ENCODE results near the gene GPATCH2.

Gene GPATCH2

DNA sequence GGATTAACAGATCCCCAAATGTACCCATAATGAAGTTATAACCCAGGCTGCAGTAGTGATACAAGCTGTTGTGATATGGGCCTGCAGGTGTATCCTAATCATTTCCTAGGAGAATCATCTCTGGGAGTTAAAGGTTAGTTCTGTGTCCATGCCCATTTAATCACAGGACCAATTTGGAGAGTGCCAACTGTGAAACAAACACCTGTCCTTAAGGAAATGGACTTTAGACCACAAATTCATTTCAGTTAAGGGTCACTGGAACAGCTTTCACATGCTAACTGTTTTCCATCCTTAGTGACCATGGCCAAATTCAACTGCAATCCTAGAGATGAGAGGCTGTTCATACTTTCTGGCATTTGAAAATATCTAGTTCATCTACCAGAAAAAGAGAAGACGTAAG is 160.9 kb downstream of the GPATCH2 start:
- Mint-ChIP-seq H3K9me3 (peaks cover 6% of the 10 kb centered on the region), H3K27me3 (ENCODE audit: low read depth) (no peaks in the 10 kb centered on the region), H3K4me3 (no peak overlapping the region), H3K4me1 (ENCODE audit: low read depth) (no peaks in the 10 kb centered on the region), H3K36me3 (ENCODE audit: low read depth) (peaks cover 1% of the 10 kb centered on the region), H3K27ac (no peak overlapping the region)

- H3K4me3 Mint-ChIP-seq: no peak overlapping the region
- H3K9me3 Mint-ChIP-seq: peaks cover 16% of the 10 kb centered on the region
- H3K27me3 Mint-ChIP-seq (ENCODE audit: low read depth): no peaks in the 10 kb centered on the region
- peaks cover 5% of the 10 kb centered on the region for H3K36me3 Mint-ChIP-seq (ENCODE audit: low read depth)
- H3K27ac Mint-ChIP-seq: no peak overlapping the region
- no peaks in the 10 kb centered on the region for H3K4me1 Mint-ChIP-seq (ENCODE audit: low read depth)
These were observed 165.8 kb downstream of the GPATCH2 start for GRCh38 chr1:217465102-217465501.

- H3K36me3 Mint-ChIP-seq (ENCODE audit: low read depth): peaks cover 5% of the 10 kb centered on the region
- no peak overlapping the region for H3K27ac Mint-ChIP-seq
- H3K27me3 Mint-ChIP-seq (ENCODE audit: low read depth): no peaks in the 10 kb centered on the region
- H3K4me3 Mint-ChIP-seq: no peak overlapping the region
- peaks cover 16% of the 10 kb centered on the region for H3K9me3 Mint-ChIP-seq
- no peaks in the 10 kb centered on the region for H3K4me1 Mint-ChIP-seq (ENCODE audit: low read depth)
These were observed 168.2 kb downstream of the GPATCH2 start for GRCh38 chr1:217462666-217463065.

GRCh38 chr1:217462159-217462558 is 168.7 kb downstream of the GPATCH2 start:
- Mint-ChIP-seq H3K4me3 (no peak overlapping the region), H3K4me1 (ENCODE audit: low read depth) (no peaks in the 10 kb centered on the region), H3K27me3 (ENCODE audit: low read depth) (no peaks in the 10 kb centered on the region), H3K9me3 (peaks cover 16% of the 10 kb centered on the region), H3K36me3 (ENCODE audit: low read depth) (peaks cover 5% of the 10 kb centered on the region), H3K27ac (no peak overlapping the region)

- H3K4me3 Mint-ChIP-seq: no peak overlapping the region
- no peak overlapping the region for H3K27ac Mint-ChIP-seq
- no peaks in the 10 kb centered on the region for H3K4me1 Mint-ChIP-seq (ENCODE audit: low read depth)
- peaks cover 4% of the 10 kb centered on the region for H3K36me3 Mint-ChIP-seq (ENCODE audit: low read depth)
- no peaks in the 10 kb centered on the region for H3K9me3 Mint-ChIP-seq
- H3K27me3 Mint-ChIP-seq (ENCODE audit: low read depth): no peaks in the 10 kb centered on the region
These were observed 173.9 kb downstream of the GPATCH2 start for GRCh38 chr1:217457016-217457415.

GRCh38 chr1:217456261-217456660 is 174.6 kb downstream of the GPATCH2 start:
- Mint-ChIP-seq H3K36me3 (ENCODE audit: low read depth) (peaks cover 2% of the 10 kb centered on the region), H3K9me3 (no peaks in the 10 kb centered on the region), H3K27me3 (ENCODE audit: low read depth) (no peaks in the 10 kb centered on the region), H3K4me3 (no peak overlapping the region), H3K27ac (no peak overlapping the region), H3K4me1 (ENCODE audit: low read depth) (no peaks in the 10 kb centered on the region)

- Mint-ChIP-seq H3K36me3 (ENCODE audit: low read depth) (peaks cover 2% of the 10 kb centered on the region), H3K4me1 (ENCODE audit: low read depth) (no peaks in the 10 kb centered on the region)
These were observed 177.1 kb downstream of the GPATCH2 start for GRCh38 chr1:217453816-217454215.

DNA sequence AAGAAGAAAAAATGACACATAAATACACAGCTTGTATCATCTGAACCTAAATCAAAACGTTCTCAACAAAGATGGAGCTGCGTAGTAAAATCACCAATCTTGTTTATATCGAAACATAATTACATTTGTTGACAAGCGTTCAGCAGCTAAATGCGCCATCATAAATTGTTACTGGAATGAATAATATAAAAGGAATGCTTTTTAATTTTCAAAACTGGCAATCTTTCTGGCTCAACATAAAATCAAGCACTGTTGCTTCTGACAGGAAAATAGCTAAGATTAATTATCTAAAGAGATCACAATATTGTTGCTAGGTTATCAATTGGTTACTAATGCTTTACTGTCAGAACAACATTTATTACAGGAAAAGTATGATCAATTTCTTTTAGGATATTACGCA is 181.5 kb downstream of the GPATCH2 start:
- no peak overlapping the region for H3K27ac Mint-ChIP-seq
- no peaks in the 10 kb centered on the region for H3K4me1 Mint-ChIP-seq (ENCODE audit: low read depth)
- no peak overlapping the region for H3K4me3 Mint-ChIP-seq
- no peaks in the 10 kb centered on the region for H3K27me3 Mint-ChIP-seq (ENCODE audit: low read depth)
- H3K36me3 Mint-ChIP-seq (ENCODE audit: low read depth): peaks cover 2% of the 10 kb centered on the region
- H3K9me3 Mint-ChIP-seq: no peaks in the 10 kb centered on the region

More at GRCh38 chr1:217453816-217454215, 177.1 kb downstream of the GPATCH2 start:
- no peaks in the 10 kb centered on the region for H3K27me3 Mint-ChIP-seq (ENCODE audit: low read depth)
- no peak overlapping the region for H3K4me3 Mint-ChIP-seq
- H3K9me3 Mint-ChIP-seq: no peaks in the 10 kb centered on the region
- H3K27ac Mint-ChIP-seq: no peak overlapping the region

DNA sequence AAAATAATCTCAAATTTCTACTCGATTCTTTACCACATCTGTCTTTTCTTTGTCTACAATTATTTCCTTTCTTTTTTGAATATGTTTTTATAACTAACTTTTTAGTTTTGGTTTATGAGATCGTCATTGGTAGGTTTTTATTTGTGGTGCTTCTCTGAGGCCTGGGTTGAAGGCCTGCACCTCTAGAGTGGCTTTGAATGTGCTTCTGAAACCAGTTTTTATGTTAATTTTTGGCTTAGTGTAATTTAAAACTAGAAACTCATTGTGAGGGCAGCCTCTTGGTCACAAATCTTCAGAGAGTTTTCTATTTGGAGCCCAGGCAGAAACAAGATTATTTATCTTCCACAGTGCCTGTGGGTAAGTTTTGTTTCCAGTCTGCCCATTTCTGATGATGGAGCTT is 187.0 kb downstream of the GPATCH2 start:
- Mint-ChIP-seq H3K9me3 (peaks cover 9% of the 10 kb centered on the region), H3K4me1 (ENCODE audit: low read depth) (no peaks in the 10 kb centered on the region), H3K27ac (no peak overlapping the region)

DNA sequence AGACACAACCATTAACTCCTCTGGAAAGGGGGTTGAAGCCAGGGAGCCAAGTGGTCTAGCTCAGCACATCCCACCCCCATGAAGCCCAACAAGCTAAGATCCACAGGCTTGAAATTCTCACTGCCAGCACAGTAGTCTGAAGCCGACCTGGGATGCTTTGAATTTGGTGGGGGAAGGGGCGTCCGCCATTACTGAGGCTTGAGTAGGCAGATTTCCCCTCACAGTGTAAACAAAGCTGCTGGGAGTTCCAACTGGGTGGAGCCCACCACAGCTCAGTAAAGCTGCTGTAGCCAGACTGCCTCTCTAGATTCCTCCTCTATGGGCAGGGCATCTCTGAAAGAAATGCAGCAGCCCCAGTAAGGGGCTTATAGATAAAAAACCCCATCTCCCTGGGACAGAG is 193.5 kb downstream of the GPATCH2 start:
- no peaks in the 10 kb centered on the region for H3K27me3 Mint-ChIP-seq (ENCODE audit: low read depth)
- H3K36me3 Mint-ChIP-seq (ENCODE audit: low read depth): peaks cover 2% of the 10 kb centered on the region
- no peak overlapping the region for H3K4me3 Mint-ChIP-seq
- peaks cover 17% of the 10 kb centered on the region for H3K9me3 Mint-ChIP-seq
- H3K27ac Mint-ChIP-seq: no peak overlapping the region
- no peaks in the 10 kb centered on the region for H3K4me1 Mint-ChIP-seq (ENCODE audit: low read depth)

More for the DNA sequence above, 187.0 kb downstream of the GPATCH2 start:
- Mint-ChIP-seq H3K36me3 (ENCODE audit: low read depth) (no peaks in the 10 kb centered on the region), H3K4me3 (no peak overlapping the region), H3K27me3 (ENCODE audit: low read depth) (no peaks in the 10 kb centered on the region)

DNA sequence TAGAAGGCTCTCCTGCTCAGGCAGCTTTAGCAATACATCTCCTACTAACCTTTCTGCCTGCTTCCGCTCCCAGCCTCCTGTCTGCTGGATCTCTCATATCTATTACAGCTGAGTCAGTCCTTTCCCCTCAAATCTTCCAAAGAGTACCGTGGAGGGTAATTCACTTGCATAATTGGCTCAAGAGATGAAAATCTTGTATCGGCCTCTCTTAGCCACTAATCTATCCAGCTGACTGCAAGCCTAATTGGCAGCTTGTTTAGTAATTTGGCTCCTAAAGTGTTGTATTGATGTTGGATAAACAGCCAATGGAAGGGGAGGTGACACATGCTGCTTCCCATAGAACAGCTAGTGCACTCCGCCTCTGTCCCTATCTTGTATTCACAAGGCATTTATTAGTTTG is 195.7 kb downstream of the GPATCH2 start:
- H3K27ac Mint-ChIP-seq: no peak overlapping the region
- no peak overlapping the region for H3K4me3 Mint-ChIP-seq
- H3K9me3 Mint-ChIP-seq: peaks cover 17% of the 10 kb centered on the region
- no peaks in the 10 kb centered on the region for H3K4me1 Mint-ChIP-seq (ENCODE audit: low read depth)
- H3K36me3 Mint-ChIP-seq (ENCODE audit: low read depth): peaks cover 2% of the 10 kb centered on the region
- no peaks in the 10 kb centered on the region for H3K27me3 Mint-ChIP-seq (ENCODE audit: low read depth)

- Mint-ChIP-seq H3K4me3 (no peak overlapping the region), H3K4me1 (ENCODE audit: low read depth) (no peaks in the 10 kb centered on the region), H3K27ac (no peak overlapping the region), H3K9me3 (peaks cover 6% of the 10 kb centered on the region), H3K36me3 (ENCODE audit: low read depth) (peaks cover 2% of the 10 kb centered on the region), H3K27me3 (ENCODE audit: low read depth) (no peaks in the 10 kb centered on the region)
These were observed 197.2 kb downstream of the GPATCH2 start for GRCh38 chr1:217433664-217434063.

DNA sequence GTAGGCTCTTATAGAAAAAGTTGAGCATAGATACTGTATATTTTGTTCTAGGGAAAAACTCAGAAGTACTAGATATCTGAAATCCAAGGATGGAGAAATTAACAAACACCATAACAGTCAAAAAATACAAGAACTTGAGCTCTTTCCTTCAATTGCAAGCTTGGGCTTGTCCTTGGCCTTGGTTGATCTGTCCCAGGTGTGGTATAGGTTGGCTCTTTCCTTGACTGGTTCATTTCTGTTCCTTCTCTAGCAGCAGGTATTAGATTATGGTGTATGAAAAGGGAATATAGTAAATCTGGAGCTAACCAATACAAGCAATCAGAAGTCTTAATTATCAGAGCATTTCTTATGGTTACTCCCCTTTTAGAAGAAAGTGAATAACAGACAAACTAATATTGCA is 198.6 kb downstream of the GPATCH2 start:
- Mint-ChIP-seq H3K36me3 (ENCODE audit: low read depth) (no peaks in the 10 kb centered on the region), H3K4me1 (ENCODE audit: low read depth) (no peaks in the 10 kb centered on the region), H3K27me3 (ENCODE audit: low read depth) (no peaks in the 10 kb centered on the region), H3K9me3 (no peaks in the 10 kb centered on the region), H3K27ac (no peak overlapping the region), H3K4me3 (no peak overlapping the region)

GRCh38 chr1:217431395-217431794 is 199.5 kb downstream of the GPATCH2 start:
- no peaks in the 10 kb centered on the region for H3K4me1 Mint-ChIP-seq (ENCODE audit: low read depth)

GRCh38 chr1:217425422-217425821 is 205.5 kb downstream of the GPATCH2 start:
- H3K4me3 Mint-ChIP-seq: no peak overlapping the region
- H3K9me3 Mint-ChIP-seq: no peaks in the 10 kb centered on the region
- H3K36me3 Mint-ChIP-seq (ENCODE audit: low read depth): no peaks in the 10 kb centered on the region
- H3K27ac Mint-ChIP-seq: no peak overlapping the region
- H3K4me1 Mint-ChIP-seq (ENCODE audit: low read depth): no peaks in the 10 kb centered on the region
- no peaks in the 10 kb centered on the region for H3K27me3 Mint-ChIP-seq (ENCODE audit: low read depth)

More at GRCh38 chr1:217431395-217431794, 199.5 kb downstream of the GPATCH2 start:
- H3K36me3 Mint-ChIP-seq (ENCODE audit: low read depth): no peaks in the 10 kb centered on the region
- H3K9me3 Mint-ChIP-seq: no peaks in the 10 kb centered on the region
- no peak overlapping the region for H3K27ac Mint-ChIP-seq
- H3K27me3 Mint-ChIP-seq (ENCODE audit: low read depth): no peaks in the 10 kb centered on the region
- H3K4me3 Mint-ChIP-seq: no peak overlapping the region

DNA sequence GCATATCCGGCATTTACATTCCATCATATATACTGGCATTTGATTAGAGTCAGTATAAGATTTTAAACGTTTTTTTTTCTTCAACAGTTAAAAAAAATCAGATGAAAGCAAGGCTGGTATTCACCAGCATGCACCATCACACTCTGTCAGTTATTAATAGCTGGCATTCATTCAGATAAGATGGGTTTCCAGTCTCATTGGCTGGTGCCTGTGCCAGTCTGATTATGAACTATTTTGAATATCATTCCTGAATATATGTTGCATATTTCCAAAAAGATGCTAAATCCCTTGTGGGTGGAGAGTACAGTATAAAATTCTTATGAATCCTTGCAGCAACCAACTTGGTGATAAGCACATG is 211.7 kb downstream of the GPATCH2 start:
- H3K27me3 Mint-ChIP-seq (ENCODE audit: low read depth): no peaks in the 10 kb centered on the region
- H3K4me1 Mint-ChIP-seq (ENCODE audit: low read depth): no peaks in the 10 kb centered on the region
- H3K9me3 Mint-ChIP-seq: no peaks in the 10 kb centered on the region
- no peak overlapping the region for H3K27ac Mint-ChIP-seq
- no peaks in the 10 kb centered on the region for H3K36me3 Mint-ChIP-seq (ENCODE audit: low read depth)
- H3K4me3 Mint-ChIP-seq: no peak overlapping the region
